Gastrocnemius medialis (tissue), 4 donors: ENCODE measurements around the gene MRTFA.

ENCODE experiments used
- POLR2A ChIP-seq, 2 donors: fragments of 450-650 bp; IDR thresholded peaks; one replicate each; pipeline ENCODE4 v1.6.1; 2017; ENCODE audit warnings: antibody characterized with exemption in 2 of 2, mild to moderate bottlenecking in 2 of 2, moderate library complexity in 2 of 2
- TF ChIP-seq, protein P1 (sequence below), 5 experiments: fragments of 450-650 bp in 3 of 5; fragments of 200-600 bp in 2 of 5; sonication (generic) in 2 of 5; IDR thresholded peaks in 4 of 5; conservative IDR thresholded peaks in 1 of 5; 1 replicate in 4 of 5; 2 replicates in 1 of 5; pipeline ENCODE4 v1.5.1; 2016 to 2019; ENCODE audit warnings: antibody characterized with exemption in 5 of 5, mild to moderate bottlenecking in 3 of 5, moderate library complexity in 3 of 5

DNA sequence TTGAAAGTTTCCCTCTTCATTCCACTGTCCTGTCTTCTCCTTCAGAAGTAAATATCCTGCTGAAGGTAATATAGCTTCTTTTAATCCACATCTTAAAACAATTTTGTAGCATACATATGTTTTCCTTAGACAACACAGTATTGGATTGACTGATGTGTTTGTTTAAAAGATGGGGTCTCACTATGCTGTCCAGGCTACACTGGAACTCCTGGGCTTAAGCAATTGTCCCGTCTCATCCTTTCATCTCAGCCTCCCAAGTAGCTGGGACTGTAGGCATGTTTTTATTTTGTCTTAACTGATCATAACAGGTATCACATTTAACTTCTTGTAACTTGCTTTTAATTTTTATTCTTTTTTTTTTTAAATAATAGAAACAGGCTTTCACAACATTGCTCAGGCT lies 55.9 kb downstream of the MRTFA start:
- no peak for TF ChIP-seq POLR2A (IDR thresholded peaks at IDR 0.05)
- TF ChIP-seq, protein P1, sequence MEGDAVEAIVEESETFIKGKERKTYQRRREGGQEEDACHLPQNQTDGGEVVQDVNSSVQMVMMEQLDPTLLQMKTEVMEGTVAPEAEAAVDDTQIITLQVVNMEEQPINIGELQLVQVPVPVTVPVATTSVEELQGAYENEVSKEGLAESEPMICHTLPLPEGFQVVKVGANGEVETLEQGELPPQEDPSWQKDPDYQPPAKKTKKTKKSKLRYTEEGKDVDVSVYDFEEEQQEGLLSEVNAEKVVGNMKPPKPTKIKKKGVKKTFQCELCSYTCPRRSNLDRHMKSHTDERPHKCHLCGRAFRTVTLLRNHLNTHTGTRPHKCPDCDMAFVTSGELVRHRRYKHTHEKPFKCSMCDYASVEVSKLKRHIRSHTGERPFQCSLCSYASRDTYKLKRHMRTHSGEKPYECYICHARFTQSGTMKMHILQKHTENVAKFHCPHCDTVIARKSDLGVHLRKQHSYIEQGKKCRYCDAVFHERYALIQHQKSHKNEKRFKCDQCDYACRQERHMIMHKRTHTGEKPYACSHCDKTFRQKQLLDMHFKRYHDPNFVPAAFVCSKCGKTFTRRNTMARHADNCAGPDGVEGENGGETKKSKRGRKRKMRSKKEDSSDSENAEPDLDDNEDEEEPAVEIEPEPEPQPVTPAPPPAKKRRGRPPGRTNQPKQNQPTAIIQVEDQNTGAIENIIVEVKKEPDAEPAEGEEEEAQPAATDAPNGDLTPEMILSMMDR (IDR thresholded peaks at IDR 0.05 in 4 of 5, conservative IDR thresholded peaks at IDR 0.05 in 1 of 5) = no peak
